Body of pancreas (tissue), 4 donors: ENCODE data around the gene MOG.

Source experiments
- POLR2A ChIP-seq, 3 donors: fragments of 450-650 bp; IDR thresholded peaks; one replicate each; pipeline ENCODE4 v1.6.1; 2016; ENCODE audit warnings: antibody characterized with exemption in 3 of 3, mild to moderate bottlenecking in 2 of 3
- TF ChIP-seq, protein P1 (sequence below), 7 experiments: fragments of 450-650 bp in 4 of 7; fragments of 200-600 bp in 3 of 7; sonication (generic) in 3 of 7; IDR thresholded peaks; one replicate each; pipeline ENCODE4 v1.5.1; 2016 to 2019; ENCODE audit warnings: antibody characterized with exemption in 7 of 7

GRCh38 chr6:29633534-29633905, 23.4 kb upstream of the MOG start:
- TF ChIP-seq, protein P1, sequence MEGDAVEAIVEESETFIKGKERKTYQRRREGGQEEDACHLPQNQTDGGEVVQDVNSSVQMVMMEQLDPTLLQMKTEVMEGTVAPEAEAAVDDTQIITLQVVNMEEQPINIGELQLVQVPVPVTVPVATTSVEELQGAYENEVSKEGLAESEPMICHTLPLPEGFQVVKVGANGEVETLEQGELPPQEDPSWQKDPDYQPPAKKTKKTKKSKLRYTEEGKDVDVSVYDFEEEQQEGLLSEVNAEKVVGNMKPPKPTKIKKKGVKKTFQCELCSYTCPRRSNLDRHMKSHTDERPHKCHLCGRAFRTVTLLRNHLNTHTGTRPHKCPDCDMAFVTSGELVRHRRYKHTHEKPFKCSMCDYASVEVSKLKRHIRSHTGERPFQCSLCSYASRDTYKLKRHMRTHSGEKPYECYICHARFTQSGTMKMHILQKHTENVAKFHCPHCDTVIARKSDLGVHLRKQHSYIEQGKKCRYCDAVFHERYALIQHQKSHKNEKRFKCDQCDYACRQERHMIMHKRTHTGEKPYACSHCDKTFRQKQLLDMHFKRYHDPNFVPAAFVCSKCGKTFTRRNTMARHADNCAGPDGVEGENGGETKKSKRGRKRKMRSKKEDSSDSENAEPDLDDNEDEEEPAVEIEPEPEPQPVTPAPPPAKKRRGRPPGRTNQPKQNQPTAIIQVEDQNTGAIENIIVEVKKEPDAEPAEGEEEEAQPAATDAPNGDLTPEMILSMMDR (IDR thresholded peaks at IDR 0.05): no peak
- TF ChIP-seq POLR2A (IDR thresholded peaks at IDR 0.05): no peak
